CD4-positive, alpha-beta T cell treated with Interleukin-6 at 100 ng/mL for 8 hours (primary cell): ENCODE measurements around the gene DNAL1.
"Not testable (repeated sequence)": the region's sequence is repeated elsewhere in the genome, so short reads cannot be mapped to it uniquely, and the experiment has no call there.

Source experiments
- DNase-seq: peaks from one replicate; pipeline ENCODE4 v3.0.0-alpha.2; 2020; ENCODE audit warnings: mixed read lengths, low spot score

Gene DNAL1

GRCh38 chr14:73644531-73645247, at the start of gene DNAL1:
DNAL1 (plus strand) TSS chr14:73644986; CDS start chr14:73645040, 54 bp downstream.
- peak; percentile 93 for DNase-seq

GRCh38 chr14:73599499-73599898, 45.3 kb upstream of the DNAL1 start:
- no peak for DNase-seq

- DNase-seq: no peak
Observed at GRCh38 chr14:73602994-73603393, 41.8 kb upstream of the DNAL1 start.

- no peak for DNase-seq
Observed at GRCh38 chr14:73606271-73606670, 38.5 kb upstream of the DNAL1 start.

GRCh38 chr14:73607241-73607640, 37.5 kb upstream of the DNAL1 start:
- DNase-seq: no peak

- no peak for DNase-seq
Observed at GRCh38 chr14:73610687-73611086, 34.1 kb upstream of the DNAL1 start.

GRCh38 chr14:73612339-73613045, 32.3 kb upstream of the DNAL1 start, which contains the start of gene ACOT6:
ACOT6 (plus strand) TSS chr14:73612517; CDS start chr14:73612572, 55 bp downstream.
- DNase-seq: peak; percentile 59

GRCh38 chr14:73613046-73613383, 31.8 kb upstream of the DNAL1 start:
- DNase-seq: no peak

- DNase-seq: no peak
Observed at GRCh38 chr14:73613419-73613963, 31.3 kb upstream of the DNAL1 start.

GRCh38 chr14:73616831-73617230, 28.0 kb upstream of the DNAL1 start:
- no peak for DNase-seq

- DNase-seq: no peak
Observed at GRCh38 chr14:73619524-73619923, 25.3 kb upstream of the DNAL1 start.

GRCh38 chr14:73620268-73620667, 24.5 kb upstream of the DNAL1 start:
- DNase-seq: no peak

GRCh38 chr14:73623504-73624054, 21.2 kb upstream of the DNAL1 start:
- DNase-seq: no peak

- DNase-seq: no peak
Observed at GRCh38 chr14:73625706-73626105, 19.1 kb upstream of the DNAL1 start.

GRCh38 chr14:73627151-73627558, 17.6 kb upstream of the DNAL1 start:
- DNase-seq: no peak

- DNase-seq: no peak
Observed at GRCh38 chr14:73630009-73630780, 14.6 kb upstream of the DNAL1 start.

- peak; percentile 59 for DNase-seq
Observed at GRCh38 chr14:73633116-73634010, 11.4 kb upstream of the DNAL1 start.

GRCh38 chr14:73634011-73634833, 10.6 kb upstream of the DNAL1 start:
- no peak for DNase-seq

- DNase-seq: not testable (repeated sequence)
Observed at GRCh38 chr14:73636355-73636754, 8.4 kb upstream of the DNAL1 start.

- no peak for DNase-seq
Observed at GRCh38 chr14:73637830-73638229, 7.0 kb upstream of the DNAL1 start.
